Erythroblast (primary cell): Measurements from ENCODE around the gene FNIP1.

Experiments
- GATA1 ChIP-seq: IDR thresholded peaks from 2 replicates; pipeline ENCODE4 v1.6.1; 2011; ENCODE audit warnings: low read depth, mild to moderate bottlenecking, control low read depth, low read length, moderate library complexity
- POLR2A ChIP-seq: IDR thresholded peaks from 2 replicates; pipeline ENCODE4 v1.6.1; 2011; ENCODE audit warnings: mild to moderate bottlenecking, low read length

DNA sequence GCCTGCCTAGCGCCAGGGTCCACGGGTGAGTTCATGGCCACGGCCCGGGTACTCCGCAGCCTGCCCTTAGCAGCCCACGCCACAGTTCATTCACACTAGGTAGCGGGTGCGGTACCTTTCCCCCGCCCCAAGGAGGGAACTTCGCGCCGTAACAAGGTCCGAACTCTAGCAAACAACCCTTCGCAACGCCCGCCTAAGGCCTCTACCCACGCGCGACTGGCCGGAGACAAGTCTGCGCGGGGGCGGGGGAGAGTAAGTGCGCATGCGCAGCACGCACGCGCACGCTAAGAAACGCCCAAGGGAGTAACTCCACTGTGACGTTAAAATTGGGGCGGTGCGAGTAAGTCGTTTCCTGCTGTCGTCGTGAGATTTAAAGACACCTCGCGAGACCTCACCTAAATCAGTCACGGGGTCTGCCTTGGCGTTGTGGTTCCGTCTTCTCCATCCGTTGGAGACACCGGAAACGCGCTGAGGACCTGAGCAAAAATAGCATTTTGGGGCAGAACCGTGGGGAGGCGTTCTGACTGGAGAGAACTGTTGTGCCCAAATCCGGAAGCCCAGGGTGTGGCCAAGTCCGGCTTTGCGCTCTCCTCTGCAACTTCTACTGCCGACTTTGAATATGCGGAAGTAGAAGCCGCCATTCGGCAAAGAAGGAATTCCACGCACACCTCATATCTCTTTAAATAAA, 161.7 kb downstream of the FNIP1 start, which contains the start of gene RAPGEF6:
- peak; percentile 98 for TF ChIP-seq POLR2A
- TF ChIP-seq GATA1 = no peak
